IPS-18c (cell line): ENCODE data around the gene ZNF407.

ENCODE experiments used
- H3K4me3 ChIP-seq: 2 replicates; pipeline ENCODE4 v1.7.0; 2013; ENCODE audit warnings: low read depth, mild to moderate bottlenecking, low read length, moderate library complexity; ENCODE audit not compliant: insufficient read depth
- H3K9me3 ChIP-seq: one replicate; pipeline ENCODE4 v1.6.1; 2013; ENCODE audit warnings: mild to moderate bottlenecking, low read length, moderate library complexity; ENCODE audit not compliant: control insufficient read depth, insufficient read depth

The ZNF407 gene

DNA sequence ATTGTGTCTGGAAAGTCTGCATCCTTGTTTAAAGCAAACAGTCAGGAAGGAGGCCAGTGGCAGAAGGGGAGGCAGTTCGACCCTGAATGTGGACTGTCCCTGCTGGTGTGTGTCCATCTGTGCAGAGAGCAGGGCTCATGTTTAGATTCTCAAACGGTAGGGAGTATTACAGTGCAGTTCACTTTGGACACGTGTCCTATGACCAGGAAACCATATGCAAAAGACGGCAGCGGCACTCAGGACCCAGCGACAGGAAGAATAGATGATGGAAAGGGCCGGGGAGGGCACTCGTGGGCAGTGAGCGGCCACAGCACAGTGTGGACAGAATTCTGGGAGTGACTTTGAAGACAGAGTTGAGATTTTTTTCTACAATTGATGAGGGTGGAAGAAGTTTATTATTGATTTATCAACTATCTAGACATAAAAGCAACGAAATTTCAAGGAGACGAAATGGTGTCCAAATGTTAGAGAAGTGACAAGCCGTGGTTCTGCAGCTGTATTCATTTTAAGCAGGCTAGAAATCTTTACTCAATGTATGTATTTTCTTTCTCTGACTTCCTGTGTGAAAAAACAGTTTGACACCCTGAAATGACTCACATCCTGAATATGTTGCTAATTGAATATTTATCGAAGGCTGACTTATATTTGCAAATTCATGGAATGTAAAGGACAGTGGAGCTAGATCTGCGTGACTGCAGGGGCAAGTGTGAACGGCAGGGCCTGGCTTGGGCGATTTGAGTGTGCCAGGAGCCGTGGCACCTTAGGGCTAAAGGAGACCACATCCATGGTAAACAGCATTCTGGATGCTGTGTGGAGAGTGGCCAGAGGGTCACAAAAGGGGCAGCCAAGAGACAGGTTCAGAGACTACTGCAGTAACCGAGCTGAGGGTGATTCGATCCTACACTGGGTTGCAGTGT lies 397.1 kb downstream of the ZNF407 start:
- Histone ChIP-seq H3K4me3 (no peak overlapping the region), H3K9me3 (no peaks in the 10 kb centered on the region)

DNA sequence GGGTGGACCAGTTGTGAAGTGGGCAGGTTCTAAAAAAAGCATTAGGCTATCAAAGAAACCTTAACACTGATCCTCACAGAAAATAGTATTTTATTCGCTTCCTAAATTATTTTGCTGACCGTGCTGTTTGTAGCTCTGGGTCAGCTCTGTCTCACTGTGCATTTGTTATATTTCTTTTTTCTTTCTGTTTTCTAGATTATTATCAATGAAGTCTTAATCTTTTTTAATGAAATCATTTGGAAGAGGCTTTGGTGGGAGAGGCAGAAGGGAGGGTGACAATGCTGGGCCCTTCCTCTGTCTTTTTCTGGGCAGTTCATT lies 397.7 kb downstream of the ZNF407 start:
- H3K4me3 ChIP-seq = no peak overlapping the region
- H3K9me3 ChIP-seq = no peaks in the 10 kb centered on the region

DNA sequence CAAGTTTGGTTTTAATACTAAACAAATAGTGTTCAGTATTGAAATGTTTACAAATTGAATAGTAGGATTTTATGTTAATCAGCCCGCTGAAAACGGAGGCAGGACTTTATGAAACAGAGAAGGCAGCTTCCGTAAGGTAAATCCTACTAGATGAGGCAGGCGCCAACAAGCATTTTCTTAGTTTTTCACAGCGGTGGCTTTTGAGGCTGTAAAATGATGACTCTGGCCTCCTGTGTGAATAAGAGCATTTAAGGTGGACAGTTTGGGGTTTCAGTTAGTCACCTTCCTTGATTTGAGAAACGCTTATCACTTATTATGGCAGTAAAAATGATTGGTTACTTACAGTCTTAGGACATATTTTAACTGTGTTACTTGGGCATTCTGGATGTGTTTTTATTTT lies 398.4 kb downstream of the ZNF407 start:
- Histone ChIP-seq H3K9me3 (no peaks in the 10 kb centered on the region), H3K4me3 (no peak overlapping the region)

DNA sequence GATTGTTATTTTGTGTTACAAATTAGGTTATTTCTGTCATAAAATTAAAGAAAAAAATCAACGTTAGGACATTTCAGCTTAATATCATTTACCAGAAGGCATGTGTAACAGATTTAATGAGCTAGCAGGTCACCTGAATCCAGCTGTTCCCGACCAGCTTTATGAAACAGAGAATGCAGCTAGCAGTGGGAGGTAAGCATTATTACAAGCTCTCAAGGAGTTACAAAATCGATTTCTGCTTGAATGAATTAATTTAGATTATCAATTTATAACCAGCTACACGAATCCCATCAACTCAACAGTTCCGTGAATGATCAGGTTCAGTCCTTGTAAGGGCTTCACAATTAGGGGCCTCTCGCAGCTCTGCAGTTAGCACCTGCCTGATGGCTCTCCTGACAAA lies 399.3 kb downstream of the ZNF407 start:
- Histone ChIP-seq H3K9me3 (no peaks in the 10 kb centered on the region), H3K4me3 (no peak overlapping the region)

DNA sequence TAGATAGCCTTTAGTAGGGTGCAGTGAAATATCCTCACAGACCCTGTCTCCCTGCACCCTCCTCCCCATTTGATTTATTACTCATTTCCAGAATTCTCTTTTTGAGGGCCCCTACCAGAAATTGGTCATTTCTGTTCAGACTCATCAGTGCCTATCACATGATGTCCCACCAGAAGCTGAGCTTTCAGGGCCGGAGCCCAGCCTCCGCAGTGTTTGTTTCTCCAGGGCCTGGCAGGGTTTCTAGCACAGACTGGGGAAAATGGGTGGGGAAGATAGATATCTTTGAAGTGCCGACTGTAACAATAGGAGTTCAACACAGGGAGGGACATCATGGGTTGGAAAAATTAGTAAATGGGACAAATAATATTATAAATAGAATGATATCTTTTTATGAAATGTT lies 403.2 kb downstream of the ZNF407 start:
- Histone ChIP-seq H3K4me3 (no peak overlapping the region), H3K9me3 (no peaks in the 10 kb centered on the region)

DNA sequence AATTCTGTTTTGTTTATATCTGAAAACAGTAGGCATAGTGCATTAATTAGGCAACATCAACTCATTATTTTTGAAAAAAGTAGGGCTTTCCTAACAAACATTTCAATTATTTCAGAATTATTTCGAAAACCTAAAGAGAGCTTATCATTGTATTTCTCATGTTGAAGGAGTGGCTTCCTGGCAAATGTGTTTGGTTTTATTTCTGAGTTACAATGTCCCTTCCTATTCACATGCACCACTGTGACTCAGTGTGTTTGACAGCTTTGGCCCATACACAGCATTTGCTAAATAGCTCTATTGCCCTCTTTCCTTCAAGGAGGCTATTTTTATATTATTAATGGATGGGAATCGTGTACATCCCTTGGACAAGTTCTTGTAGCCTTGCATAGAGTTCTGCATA lies 405.4 kb downstream of the ZNF407 start:
- Histone ChIP-seq H3K9me3 (no peaks in the 10 kb centered on the region), H3K4me3 (no peak overlapping the region)

GRCh38 chr18:75003764-75004690 lies 406.4 kb downstream of the ZNF407 start:
- Histone ChIP-seq H3K9me3 (no peaks in the 10 kb centered on the region), H3K4me3 (no peak overlapping the region)

DNA sequence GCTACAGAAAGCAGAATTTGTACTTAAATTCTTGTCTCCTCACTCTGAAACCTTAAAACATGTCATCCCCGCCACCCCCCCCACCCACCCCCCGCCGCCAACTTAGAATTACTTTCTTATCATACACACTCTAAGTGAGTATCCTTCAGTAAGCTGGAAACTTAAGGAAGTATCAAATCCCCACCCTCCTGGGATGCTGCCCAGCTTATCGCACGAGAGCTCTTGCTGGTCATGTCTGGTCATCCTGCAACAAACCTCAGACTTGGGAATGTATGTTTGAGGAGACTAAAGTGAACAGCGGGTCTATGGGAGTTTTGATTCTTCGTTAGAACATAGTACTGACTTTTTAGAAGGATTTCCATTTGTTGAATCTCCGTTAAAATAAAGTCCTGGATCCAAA lies 408.0 kb downstream of the ZNF407 start:
- Histone ChIP-seq H3K4me3 (no peak overlapping the region), H3K9me3 (no peaks in the 10 kb centered on the region)

- Histone ChIP-seq H3K4me3 (no peak overlapping the region), H3K9me3 (no peaks in the 10 kb centered on the region)
These were observed 410.5 kb downstream of the ZNF407 start for GRCh38 chr18:75008186-75008585.

DNA sequence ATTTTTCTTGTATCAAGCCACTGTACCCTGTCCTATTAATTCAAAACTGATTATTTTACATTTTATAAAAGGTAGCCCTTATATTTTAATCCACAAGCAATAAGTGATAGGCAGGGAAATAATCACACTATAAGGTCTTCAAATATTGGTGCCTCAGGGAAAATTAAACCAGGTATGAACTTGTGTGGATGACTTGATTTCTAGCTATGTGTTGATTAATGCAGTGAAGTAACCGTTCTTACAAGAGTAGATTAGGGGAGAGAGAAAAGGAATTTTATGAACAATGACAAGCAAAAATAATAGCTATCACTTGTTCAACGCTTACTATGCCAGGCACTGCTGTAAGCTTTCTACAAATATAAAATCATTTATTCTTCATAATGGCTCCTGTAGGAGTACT lies 411.6 kb downstream of the ZNF407 start:
- no peak overlapping the region for H3K4me3 ChIP-seq
- no peaks in the 10 kb centered on the region for H3K9me3 ChIP-seq

- Histone ChIP-seq H3K9me3 (no peaks in the 10 kb centered on the region), H3K4me3 (no peak overlapping the region)
These were observed 412.2 kb downstream of the ZNF407 start for GRCh38 chr18:75009878-75010277.

DNA sequence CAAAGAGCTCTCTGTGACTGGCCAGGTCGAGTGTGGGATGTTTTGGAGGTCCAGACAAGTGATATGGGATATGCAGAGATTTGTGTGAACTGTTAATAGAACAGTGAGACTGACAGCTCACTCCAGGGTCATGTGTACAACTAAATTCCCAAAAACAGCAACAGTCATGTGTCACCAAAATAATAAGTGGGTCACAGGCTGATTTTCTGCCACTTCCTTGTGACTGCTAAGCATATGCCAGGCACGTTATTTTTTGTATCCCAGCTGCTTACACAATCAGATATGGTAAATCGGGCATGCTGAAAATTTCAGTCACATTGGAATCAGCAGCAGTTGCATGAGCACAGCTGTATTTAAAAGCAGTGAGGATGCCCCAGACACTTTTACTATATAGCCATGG lies 412.6 kb downstream of the ZNF407 start:
- Histone ChIP-seq H3K9me3 (no peaks in the 10 kb centered on the region), H3K4me3 (no peak overlapping the region)

- H3K4me3 ChIP-seq = no peak overlapping the region
- H3K9me3 ChIP-seq = no peaks in the 10 kb centered on the region
These were observed 413.0 kb downstream of the ZNF407 start for GRCh38 chr18:75010689-75011088.

GRCh38 chr18:75016025-75016717 lies 418.5 kb downstream of the ZNF407 start:
- H3K9me3 ChIP-seq = no peaks in the 10 kb centered on the region
- H3K4me3 ChIP-seq = no peak overlapping the region

DNA sequence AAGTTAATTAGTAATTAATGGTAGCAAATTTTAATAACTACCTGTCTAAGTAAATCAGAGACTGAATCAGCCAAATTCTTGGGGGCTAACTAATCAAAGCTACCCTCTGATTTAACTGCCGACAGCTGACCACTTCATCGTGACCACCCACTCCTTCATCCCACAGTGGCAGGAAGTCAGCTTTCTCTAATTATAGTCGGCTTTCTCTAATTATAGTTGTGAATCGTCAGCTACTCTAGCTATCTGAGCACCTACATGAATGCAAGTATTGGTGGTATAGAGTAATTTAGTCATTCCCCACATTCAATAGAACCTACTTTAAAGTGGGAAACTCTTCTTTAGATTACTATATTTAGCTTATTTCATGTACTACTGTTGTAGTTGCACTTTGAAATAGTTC lies 425.8 kb downstream of the ZNF407 start:
- Histone ChIP-seq H3K9me3 (no peaks in the 10 kb centered on the region), H3K4me3 (no peak overlapping the region)

- H3K9me3 ChIP-seq = no peaks in the 10 kb centered on the region
- H3K4me3 ChIP-seq = no peak overlapping the region
These were observed 427.2 kb downstream of the ZNF407 start for GRCh38 chr18:75024871-75025270.

DNA sequence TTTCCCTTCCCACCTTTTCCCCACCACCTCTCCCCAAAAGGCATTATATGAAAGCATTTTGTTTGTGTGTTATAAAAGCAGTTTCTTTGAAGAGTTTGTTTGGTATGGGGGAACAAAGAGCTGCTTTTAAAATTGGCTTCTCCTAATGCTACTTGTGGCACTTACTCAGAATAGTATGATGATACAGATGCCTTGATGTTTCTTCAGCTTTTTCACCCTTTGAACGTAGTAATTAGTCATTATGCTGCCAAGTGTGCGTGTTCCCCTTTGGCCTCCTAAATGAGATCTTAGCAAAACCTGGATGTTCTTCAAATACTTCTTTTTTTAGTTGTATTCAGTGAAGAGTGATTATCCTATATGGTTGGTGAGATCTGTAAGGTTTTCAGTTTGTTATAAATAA lies 427.9 kb downstream of the ZNF407 start:
- Histone ChIP-seq H3K9me3 (no peaks in the 10 kb centered on the region), H3K4me3 (no peak overlapping the region)

GRCh38 chr18:75029481-75029880 lies 431.8 kb downstream of the ZNF407 start:
- Histone ChIP-seq H3K9me3 (no peaks in the 10 kb centered on the region), H3K4me3 (no peak overlapping the region)
